ENCODE results near the gene CD34. TPM values are rescaled to one million over a fixed set of nuclear protein-coding genes. Genes with fewer than 3 reads are reported as not detected.

The CD34 gene
- total RNA-seq, 6 experiments from 2014 or later = 0.70 to 2.7 (median 2.2) TPM

DNA sequence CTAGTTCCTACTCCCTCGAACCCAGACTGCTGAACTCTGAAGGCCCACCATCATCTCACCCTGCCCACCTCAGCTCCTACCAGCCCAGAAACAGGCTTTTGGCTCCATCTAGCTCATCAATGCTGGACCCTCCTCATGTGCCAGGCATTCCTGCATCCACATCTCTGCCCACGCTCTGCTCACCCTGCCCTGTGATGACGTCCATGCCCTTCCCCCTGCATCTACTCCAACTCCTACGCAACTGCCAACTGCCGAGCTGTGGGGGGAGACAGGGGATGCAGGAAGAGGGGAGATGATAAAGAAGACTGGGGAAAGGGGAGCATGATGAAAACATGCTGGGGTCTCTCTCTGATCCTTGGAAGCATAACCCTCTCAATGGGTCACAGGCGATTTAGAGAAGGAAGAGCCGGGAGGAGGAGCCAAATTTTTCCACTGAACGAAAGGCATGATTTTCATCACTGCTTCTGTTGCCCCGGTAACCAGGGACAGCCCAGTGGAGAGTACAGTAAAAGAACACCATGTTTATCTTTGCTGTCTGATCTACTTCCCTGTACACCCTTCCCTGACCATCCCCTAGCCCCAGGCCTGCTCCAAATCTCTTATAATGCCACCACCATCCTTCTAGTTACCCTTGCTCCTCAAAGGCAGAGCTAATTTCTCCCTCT, 44.3 kb downstream of the CD34 start:
- Histone ChIP-seq H3K4me1 (peaks cover 0 to 3% (median 0%) of the 10 kb centered on the region in 4 donors), H3K27me3 (no peaks in the 10 kb centered on the region), H3K27ac (peak overlapping the region; percentile 82 to 93 (median 84)), H3K36me3 (no peaks in the 10 kb centered on the region), H3K9me3 (no peaks in the 10 kb centered on the region), H3K4me3 (no peak overlapping the region)
- DNase-seq (peak in 1 of 3 donors; percentile 56), ATAC-seq (peak; percentile 5 to 42 (median 26))
- TF ChIP-seq, protein P1, sequence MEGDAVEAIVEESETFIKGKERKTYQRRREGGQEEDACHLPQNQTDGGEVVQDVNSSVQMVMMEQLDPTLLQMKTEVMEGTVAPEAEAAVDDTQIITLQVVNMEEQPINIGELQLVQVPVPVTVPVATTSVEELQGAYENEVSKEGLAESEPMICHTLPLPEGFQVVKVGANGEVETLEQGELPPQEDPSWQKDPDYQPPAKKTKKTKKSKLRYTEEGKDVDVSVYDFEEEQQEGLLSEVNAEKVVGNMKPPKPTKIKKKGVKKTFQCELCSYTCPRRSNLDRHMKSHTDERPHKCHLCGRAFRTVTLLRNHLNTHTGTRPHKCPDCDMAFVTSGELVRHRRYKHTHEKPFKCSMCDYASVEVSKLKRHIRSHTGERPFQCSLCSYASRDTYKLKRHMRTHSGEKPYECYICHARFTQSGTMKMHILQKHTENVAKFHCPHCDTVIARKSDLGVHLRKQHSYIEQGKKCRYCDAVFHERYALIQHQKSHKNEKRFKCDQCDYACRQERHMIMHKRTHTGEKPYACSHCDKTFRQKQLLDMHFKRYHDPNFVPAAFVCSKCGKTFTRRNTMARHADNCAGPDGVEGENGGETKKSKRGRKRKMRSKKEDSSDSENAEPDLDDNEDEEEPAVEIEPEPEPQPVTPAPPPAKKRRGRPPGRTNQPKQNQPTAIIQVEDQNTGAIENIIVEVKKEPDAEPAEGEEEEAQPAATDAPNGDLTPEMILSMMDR (IDR thresholded peaks at IDR 0.05) = no peak
- TF ChIP-seq POLR2A (IDR thresholded peaks at IDR 0.05) = no peak
- intact Hi-C loops (cut with DNase I) = loop anchor here (5.0 kb wide), 1 partner anchor 34 kb away; no protein-coding TSS in a partner anchor
- 61% methylated on average over 2 of the region's 9 CpGs for WGBS (ENCODE audit: insufficient coverage, low coverage, low lambda C conversion rate, missing lambda C conversion rate)

DNA sequence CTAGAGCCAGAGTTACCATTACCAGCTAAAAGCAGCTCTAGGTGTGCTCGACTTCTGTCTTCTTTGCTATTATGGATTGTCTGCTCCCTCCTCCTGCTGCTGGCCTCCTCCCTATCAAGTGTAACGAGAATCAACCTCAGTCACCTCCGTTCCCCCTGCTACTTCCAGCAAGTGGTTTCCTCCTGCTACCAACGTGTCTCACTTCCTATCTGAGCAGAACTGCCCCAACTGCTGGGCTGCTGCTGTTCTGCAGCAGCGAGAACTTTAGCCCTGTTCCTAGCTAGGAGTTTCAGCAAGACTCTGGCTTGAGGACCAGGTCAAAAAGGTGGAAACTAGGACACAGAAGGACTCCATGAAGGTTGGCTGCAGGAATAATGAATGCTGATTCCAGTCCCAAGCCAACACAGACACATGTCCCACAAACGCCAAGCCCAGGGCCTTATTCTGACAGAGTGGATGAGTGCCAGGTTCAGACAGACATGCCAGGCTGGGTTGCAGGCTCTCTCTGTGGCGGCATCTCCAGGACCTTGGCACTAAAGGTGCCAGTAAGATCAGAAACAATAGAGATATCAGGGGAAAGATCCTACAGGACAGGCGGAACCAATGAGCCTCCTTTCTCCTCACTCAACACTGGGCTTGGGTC, 46.9 kb downstream of the CD34 start:
- DNase-seq (no peak), ATAC-seq (peak; percentile 14 to 47 (median 28))
- intact Hi-C loops (cut with DNase I) = no loop called here
- TF ChIP-seq POLR2A (IDR thresholded peaks at IDR 0.05) = no peak
- TF ChIP-seq, protein P1 (IDR thresholded peaks at IDR 0.05) = no peak
- H3K9me3 ChIP-seq = no peaks in the 10 kb centered on the region
- no peaks in the 10 kb centered on the region for H3K36me3 ChIP-seq
- H3K4me3 ChIP-seq = no peak overlapping the region
- peaks cover 0 to 3% (median 0%) of the 10 kb centered on the region in 4 donors for H3K4me1 ChIP-seq
- 66% methylated on average over 5 of the region's 8 CpGs for WGBS (ENCODE audit: insufficient coverage, low coverage, low lambda C conversion rate, missing lambda C conversion rate)
- H3K27ac ChIP-seq = peak overlapping the region; percentile 5 to 39 (median 31)
- H3K27me3 ChIP-seq = no peaks in the 10 kb centered on the region

DNA sequence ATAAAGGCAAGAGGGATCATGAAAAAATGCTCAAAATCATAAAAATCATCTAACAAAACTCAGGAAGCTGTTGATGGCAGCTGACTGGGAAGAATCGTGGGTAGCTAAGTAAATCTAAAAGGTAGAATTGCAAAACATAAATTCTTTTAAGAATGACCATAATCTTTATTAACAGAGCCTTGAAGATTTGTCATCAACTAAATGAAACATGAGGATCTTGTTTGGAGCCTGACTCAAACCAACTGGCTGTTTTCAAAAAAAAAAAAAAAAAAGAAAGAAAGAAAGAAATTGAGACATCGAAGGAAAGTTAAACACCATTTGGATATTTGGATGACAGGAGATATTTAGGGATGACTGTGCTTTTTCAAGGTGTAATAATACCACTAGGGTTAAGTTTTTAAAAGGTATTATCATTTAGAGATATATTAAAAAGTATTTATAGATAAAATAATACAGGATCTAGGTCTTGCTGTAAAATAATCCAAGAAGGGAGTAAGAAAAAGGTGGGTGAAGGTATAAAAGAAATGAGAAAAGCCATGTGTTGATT, 48.6 kb downstream of the CD34 start:
- intact Hi-C loops (cut with DNase I) = no loop called here
- WGBS (ENCODE audit: insufficient coverage, low coverage, low lambda C conversion rate, missing lambda C conversion rate) = 70% methylated on average over 2 of the region's 2 CpGs
- H3K4me3 ChIP-seq = no peak overlapping the region
- no peak overlapping the region for H3K27ac ChIP-seq
- ATAC-seq (no peak), DNase-seq (no peak)
- TF ChIP-seq POLR2A (IDR thresholded peaks at IDR 0.05) = no peak
- TF ChIP-seq, protein P1 (IDR thresholded peaks at IDR 0.05) = no peak
- H3K27me3 ChIP-seq = no peaks in the 10 kb centered on the region
- peaks cover 0 to 3% (median 0%) of the 10 kb centered on the region in 4 donors for H3K4me1 ChIP-seq
- no peaks in the 10 kb centered on the region for H3K36me3 ChIP-seq
- no peaks in the 10 kb centered on the region for H3K9me3 ChIP-seq

DNA sequence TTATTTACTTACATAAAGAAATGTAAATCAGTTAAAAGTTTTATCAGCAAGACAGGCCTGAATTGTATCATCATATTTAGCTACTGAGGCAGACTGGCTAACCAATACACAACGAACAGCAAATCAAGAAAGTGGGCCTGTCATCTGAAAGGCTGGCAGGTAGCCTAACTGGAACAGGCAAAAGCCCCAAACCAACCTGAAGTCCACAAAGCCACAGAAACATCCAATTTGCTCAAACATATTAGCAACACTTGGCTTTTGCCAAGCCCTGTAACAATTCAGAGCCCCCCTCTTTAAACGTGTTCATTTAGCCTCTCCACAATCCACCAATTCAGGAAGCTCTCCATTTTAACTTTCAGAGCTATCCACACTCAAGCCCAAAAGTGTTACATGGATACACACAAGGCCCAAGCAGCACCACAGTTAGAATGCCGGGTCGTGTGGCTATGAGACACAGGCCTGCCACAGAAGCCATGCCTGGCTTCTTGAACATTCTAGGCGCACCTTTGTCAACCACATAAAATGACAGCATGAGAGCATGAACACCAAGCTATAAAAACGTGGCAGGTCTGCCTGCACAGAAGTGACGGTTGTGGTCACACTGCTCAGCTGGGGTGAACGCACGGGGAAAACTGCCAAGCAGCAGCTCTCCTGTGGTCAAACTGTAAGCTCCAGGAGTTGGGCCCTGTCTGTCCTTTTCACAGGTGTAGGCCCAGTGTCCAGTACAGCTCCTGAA, 49.3 kb downstream of the CD34 start:
- no peak for DNase-seq
- H3K36me3 ChIP-seq = no peaks in the 10 kb centered on the region

More for the DNA sequence above, 49.3 kb downstream of the CD34 start:
- ATAC-seq = no peak
- TF ChIP-seq POLR2A (IDR thresholded peaks at IDR 0.05) = no peak
- TF ChIP-seq, protein P1 (IDR thresholded peaks at IDR 0.05) = no peak
- no peaks in the 10 kb centered on the region for H3K27me3 ChIP-seq
- no peak overlapping the region for H3K4me3 ChIP-seq
- H3K27ac ChIP-seq = no peak overlapping the region
- 47% methylated on average over 6 of the region's 9 CpGs for WGBS (ENCODE audit: insufficient coverage, low coverage, low lambda C conversion rate, missing lambda C conversion rate)
- intact Hi-C loops (cut with DNase I) = no loop called here
- no peaks in the 10 kb centered on the region for H3K9me3 ChIP-seq
- peaks cover 0 to 3% (median 0%) of the 10 kb centered on the region in 4 donors for H3K4me1 ChIP-seq

All from right lobe of liver (tissue), 6 donors.